GM12892 (cell line): ENCODE results near the gene APOC1.

Source experiments
- POLR2A ChIP-seq: IDR thresholded peaks from 2 replicates; pipeline ENCODE4 v1.6.1; 2011; ENCODE audit warnings: low read depth, low read length, control low read depth
- POLR2AphosphoS5 ChIP-seq: IDR thresholded peaks from 2 replicates; pipeline ENCODE4 v1.6.1; 2011; ENCODE audit warnings: low read depth, low read length, control low read depth
- TAF1 ChIP-seq: IDR thresholded peaks from 2 replicates; pipeline ENCODE4 v1.6.1; 2011; ENCODE audit warnings: low read depth, mild to moderate bottlenecking, control low read depth, low read length, borderline replicate concordance

DNA sequence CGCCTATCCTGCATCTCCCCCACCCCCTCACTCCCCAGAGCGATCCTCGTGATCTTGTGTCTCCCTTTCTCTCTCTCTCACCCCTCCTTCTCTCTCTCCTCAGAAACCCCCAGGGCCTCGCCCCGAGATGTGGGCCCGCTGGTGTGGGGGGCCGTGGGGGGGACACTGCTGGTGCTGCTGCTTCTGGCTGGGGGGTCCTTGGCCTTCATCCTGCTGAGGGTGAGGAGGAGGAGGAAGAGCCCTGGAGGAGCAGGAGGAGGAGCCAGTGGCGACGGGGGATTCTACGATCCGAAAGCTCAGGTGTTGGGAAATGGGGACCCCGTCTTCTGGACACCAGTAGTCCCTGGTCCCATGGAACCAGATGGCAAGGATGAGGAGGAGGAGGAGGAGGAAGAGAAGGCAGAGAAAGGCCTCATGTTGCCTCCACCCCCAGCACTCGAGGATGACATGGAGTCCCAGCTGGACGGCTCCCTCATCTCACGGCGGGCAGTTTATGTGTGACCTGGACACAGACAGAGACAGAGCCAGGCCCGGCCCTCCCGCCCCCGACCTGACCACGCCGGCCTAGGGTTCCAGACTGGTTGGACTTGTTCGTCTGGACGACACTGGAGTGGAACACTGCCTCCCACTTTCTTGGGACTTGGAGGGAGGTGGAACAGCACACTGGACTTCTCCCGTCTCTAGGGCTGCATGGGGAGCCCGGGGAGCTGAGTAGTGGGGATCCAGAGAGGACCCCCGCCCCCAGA is 36.1 kb upstream of the APOC1 start:
- TF ChIP-seq POLR2AphosphoS5 (no peak), TAF1 (no peak), POLR2A (no peak)
